Measurements from ENCODE around the gene PROX1.

Gene PROX1

DNA sequence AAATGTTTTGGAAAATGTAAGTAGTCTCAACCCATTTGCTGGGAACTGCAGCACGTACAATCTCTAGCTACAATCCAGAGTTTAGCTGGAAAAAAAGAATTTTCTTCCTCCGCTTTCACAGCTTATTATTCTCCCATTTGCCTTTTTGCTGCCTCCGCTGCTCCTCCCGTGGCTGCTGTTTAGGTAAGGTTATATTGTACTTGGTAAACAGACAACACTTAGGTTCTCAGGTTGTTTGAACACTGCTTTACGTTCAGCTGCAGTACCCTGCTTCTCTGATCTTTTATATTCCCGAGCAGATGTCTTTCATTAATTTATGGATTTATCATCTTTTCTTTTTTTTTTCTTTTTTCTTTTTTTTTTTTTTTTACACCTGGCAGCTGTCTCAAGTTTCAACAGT lies 14.3 kb downstream of the PROX1 start:
- peak; percentile 33 to 94 (median 58) for DNase-seq

DNA sequence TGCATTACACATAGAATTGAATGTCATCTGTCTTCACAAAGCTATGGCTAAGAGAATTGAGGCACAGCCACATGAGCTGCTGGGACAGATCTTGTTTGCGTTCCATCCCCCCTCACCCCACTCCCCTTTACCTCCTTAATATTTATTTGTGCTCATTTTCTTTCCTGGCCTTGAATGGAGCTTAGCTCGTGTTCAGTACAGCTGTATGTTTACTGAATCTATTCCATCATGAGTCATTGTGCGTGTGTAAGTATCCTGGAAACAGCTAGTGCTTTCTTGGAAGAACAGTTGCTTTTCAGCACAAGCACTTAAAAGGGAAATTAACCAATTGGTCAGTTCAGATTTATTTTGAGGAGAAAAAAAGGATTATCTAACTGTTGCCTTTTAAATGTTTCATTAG lies 14.7 kb downstream of the PROX1 start:
- peak; percentile 22 to 94 (median 62) for DNase-seq

DNA sequence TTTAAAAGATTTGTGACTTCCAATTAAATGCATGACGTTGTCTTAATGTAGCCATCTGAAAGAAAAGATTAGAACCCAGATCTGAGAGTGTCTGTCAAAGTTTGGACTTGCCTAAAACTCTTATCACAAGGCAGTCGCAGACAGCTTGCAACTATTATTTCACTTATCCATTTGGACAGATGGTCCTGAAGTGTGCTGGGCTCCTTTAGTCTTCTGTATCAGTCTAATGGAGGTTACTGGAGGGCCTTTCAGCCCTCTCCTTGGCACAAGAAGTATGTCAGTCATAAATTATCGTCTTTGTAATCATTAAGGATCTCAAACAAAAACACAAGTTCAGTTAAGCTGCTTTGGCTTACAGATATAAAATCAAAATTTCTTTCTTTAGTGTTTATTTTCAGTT lies 15.5 kb downstream of the PROX1 start:
- peak in 2 of 3 experiments; percentile 39 to 69 for DNase-seq

DNA sequence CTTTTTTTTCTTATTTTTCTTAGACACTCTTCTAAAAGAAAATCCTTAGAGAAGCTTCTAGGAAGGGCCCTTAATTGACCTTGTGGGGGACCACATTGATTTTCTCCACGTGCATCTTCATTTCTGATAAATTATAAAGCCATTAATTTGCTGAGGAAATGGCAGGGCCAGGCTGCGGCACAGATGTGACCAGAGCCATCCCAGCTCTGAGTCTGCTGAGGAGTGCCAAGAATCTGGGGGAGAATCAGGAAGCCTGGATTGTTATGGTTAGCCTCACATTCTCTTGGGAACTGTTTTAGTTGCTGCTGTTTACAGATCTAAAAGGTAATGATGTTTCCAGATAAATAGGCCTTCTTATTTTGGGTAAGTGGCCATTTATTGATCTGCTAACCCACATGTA lies 16.2 kb downstream of the PROX1 start:
- DNase-seq, result peak in 2 of 3 experiments; percentile 21 to 44

- peak in 2 of 3 experiments; percentile 19 to 22 for DNase-seq
These were observed 17.0 kb downstream of the PROX1 start for GRCh38 chr1:214004795-214005194.

DNA sequence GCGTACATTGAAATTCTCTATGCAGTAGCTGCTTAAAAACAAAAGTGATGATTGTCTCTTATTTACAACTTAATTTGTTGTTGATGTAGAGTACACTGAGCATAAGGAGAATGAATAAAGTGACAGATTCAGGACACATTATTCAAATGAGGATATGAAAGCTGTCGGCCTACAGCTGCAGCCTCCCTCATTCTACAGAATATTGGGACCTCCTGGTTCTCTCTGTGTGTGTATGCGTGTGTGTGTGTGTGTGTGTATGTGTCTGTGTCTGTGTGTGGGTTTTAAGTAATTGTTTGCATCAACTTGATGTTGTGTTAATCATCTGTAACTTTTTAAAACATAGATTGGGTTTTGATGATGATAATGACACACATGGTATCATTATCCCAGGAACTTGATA lies 17.9 kb downstream of the PROX1 start:
- no peak for DNase-seq

DNA sequence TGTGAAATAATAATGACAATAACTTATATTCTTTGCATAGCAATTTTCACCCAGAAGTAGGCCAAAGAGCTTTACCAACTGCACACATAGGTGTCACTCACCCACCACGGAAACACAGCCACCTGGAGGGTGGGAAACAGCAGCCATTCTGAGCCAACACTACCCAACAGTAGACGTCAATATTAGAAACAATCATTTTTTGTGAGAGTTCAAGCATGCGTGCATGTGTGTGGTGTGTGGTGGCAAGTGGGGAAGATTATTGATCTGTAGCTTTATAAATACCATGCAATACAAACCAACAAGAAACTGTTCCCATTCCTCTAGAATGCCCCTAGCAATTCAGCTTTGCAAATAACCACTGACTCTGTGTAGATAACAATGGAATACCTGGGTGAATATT lies 19.1 kb downstream of the PROX1 start:
- no peak for DNase-seq

- no peak for DNase-seq
These were observed 20.6 kb downstream of the PROX1 start for GRCh38 chr1:214008347-214008746.

GRCh38 chr1:214008791-214009422 lies 21.1 kb downstream of the PROX1 start:
- DNase-seq, result peak in 2 of 3 experiments; percentile 13 to 22

DNA sequence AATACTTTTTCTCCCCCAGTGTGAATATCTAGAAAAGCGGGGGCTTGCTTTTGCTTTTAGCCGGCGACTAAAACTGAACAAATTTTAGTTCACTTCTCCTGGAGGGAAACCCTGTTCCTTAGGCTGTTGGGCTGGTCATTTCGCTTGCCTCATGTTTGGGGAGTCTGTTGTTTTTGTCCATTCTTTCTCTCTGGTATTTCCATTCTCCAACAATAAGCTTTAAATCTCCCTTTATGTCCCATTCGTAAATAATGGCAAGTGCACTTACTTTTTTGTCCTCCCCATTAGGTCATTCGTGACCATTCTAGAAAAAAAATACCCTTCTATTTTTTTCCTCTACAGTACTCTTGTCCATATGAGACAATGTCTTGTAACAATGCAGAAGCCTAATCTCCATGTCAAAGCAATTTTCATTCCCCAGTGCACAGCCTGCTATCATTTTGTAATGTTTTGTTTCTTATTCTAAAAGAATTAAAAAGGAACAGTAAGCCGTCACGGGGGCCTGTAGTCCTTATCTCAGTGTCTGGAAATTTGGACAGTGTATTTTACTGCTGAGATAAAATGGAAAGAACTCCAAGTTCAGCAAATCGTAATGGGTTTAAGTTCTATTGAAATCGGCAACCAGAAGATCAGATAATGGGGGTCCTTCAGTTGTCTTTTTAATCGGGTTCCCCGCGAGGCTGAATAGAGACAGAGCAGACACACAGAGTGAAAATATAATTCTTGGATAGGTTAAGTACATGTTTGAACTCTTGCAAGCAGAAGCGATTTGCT lies 21.8 kb downstream of the PROX1 start:
- DNase-seq, result peak in 1 of 3 experiments; percentile 37

DNA sequence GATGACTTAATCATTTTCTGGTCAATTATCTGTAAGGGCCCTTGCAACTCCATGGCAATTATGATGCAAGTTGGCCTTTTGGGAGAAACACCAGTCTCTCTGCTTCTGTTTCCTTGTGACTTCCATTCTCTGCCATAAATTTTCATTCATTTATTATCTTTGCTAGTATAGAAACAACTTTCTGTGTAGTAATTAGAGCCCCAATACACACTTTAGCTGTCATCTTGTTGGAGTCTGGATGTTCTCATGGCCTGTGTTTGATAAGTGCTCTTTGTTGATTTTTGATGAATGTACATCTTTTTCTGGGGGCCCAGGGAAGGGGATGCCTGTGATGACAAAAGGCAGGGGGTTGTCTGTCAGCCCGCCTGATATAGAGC lies 22.4 kb downstream of the PROX1 start:
- peak in 1 of 3 experiments; percentile 55 for DNase-seq

GRCh38 chr1:214010717-214011116 lies 22.9 kb downstream of the PROX1 start:
- no peak for DNase-seq

- no peak for DNase-seq
These were observed 24.6 kb downstream of the PROX1 start for GRCh38 chr1:214012418-214012817.

- no peak for DNase-seq
These were observed 26.0 kb downstream of the PROX1 start for GRCh38 chr1:214013614-214014377.

DNA sequence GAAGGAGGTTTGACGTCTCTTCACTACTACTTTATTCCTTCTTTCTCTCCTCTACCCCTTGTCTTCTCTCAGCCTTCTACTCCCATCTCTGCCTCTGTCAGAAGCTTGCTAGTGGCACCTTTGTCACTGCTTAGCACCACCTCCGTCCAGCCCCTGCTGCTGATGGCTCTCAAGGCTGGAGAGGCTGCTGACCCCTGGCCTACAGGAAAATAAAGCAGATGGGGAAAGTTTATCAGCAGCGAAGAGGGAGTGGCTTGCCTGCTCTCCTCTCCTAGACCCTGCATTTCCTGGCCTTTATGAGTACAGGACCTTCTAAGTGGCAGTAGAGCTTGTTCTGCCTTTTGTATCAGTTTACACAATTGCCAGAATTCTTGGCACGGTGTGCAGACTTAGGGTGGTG lies 27.0 kb downstream of the PROX1 start:
- no peak for DNase-seq

DNA sequence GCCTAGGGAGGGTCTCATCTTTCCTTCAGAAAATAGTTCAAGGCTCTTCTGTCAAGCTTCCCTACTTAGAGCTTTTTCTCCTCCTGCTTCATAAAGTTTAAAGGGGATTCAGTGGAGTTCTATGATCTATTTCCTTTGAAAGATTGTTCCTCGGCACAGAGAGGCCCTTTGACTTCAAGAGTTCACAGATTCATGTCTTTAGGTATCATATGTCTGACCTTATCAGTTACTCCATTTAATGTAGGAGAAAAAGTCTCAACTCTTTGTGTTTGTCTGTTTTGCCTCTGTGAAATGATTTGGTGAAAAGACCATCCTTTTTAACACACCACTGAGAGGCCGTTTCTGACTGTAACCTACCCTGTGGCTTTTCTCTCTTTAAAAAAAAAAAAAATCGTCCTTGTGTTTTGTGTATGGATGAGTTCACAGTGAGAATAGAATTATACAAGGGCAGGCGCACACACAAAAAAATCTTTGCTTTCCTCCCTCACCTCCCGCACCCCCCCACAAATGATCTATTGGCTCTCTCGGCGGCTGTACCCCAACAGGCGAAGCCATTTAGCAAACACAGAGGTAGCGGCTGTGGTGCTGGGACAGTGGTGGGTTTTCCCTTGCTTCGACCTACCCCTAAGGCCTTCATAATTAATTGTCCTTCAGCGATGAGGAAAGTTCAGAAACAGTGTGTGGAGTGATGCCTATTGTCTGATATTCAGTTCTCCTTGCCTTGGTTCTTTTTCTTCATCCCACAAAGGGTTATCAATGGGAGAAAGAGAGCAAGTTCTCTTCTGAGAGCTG lies 29.6 kb downstream of the PROX1 start:
- DNase-seq, result peak in 1 of 3 experiments; percentile 44

- peak; percentile 55 to 86 (median 74) for DNase-seq
These were observed 30.9 kb downstream of the PROX1 start for GRCh38 chr1:214018386-214019268.

GRCh38 chr1:214019499-214019898 lies 31.7 kb downstream of the PROX1 start:
- DNase-seq, result peak in 2 of 3 experiments; percentile 30 to 46

- no peak for DNase-seq
These were observed 33.5 kb downstream of the PROX1 start for GRCh38 chr1:214021321-214021720.

DNA sequence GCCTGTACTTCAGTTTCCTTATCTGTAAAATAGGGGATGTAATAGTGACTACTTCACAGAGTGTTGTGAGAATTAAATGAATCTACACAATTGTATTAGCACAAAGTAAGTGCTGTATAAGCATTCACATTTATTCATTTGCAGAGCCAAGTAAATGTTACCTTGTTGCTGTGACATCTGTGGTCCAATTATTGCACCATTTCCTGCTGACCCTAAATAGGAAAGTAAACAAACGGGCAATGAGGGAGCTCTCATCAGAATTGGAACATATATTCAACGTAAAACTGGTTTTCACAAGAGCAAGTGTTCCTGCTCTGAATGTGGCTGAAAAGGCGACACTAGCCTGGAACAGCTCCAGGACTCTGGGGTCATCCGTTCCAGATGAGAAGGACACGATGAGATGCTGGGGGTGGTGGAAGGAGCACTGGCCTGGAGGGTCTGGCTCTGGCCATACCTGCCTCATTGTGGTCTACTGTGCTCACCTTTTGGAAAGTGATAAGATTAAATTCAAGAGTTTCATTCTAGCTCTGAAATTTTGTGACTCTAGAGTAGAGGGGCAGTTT lies 34.5 kb downstream of the PROX1 start:
- DNase-seq, result peak in 2 of 3 experiments; percentile 31 to 77

- peak in 2 of 3 experiments; percentile 10 to 55 for DNase-seq
These were observed 35.1 kb downstream of the PROX1 start for GRCh38 chr1:214022810-214023425.
